Small intestine (tissue), 4 donors: Measurements from ENCODE around the gene EIF2AK3. TPM values are rescaled to one million over a fixed set of nuclear protein-coding genes. Genes with fewer than 3 reads are reported as not detected.

Source experiments
- polyA plus RNA-seq, 4 donors: library from polyadenylated mRNA; stranded (reverse) in 3 of 4; unstranded in 1 of 4; fragments of 200-250 nt in 3 of 4; fragments of 120-200 nt in 1 of 4; gene quantifications; one replicate each; pipeline versions ENCODE4 v1.2.1 to v1.2.3, GENCODE V29; 2013
- donor health status: healthy with polysubstance abuse.
- donor health status: Bipolar disorder and iron deficiency.
- donor health status: healthy.

The EIF2AK3 gene
- polyA plus RNA-seq, 4 donors, result 2.7 to 16.9 (median 5.4) TPM

Other genes with a start within 250 kb of the EIF2AK3 start
- not detected for gene FOXI3, start 174.8 kb downstream of the EIF2AK3 start, polyA plus RNA-seq
- 10 to 100 TPM; 14.5 to 53.7 (median 21.4) TPM for gene RPIA, start 64.2 kb upstream of the EIF2AK3 start, polyA plus RNA-seq